HG02678 (cell line): Measurements from ENCODE around the gene SLC44A4.

Source experiments
- ATAC-seq: cut with Tn5 transposase; IDR thresholded peaks from one replicate; pipeline ENCODE4 v1.9.1; 2021; ENCODE audit warnings: mild to moderate bottlenecking, moderate library complexity; ENCODE audit not compliant: unreplicated experiment

The SLC44A4 gene

GRCh38 chr6:31901415-31901952 is 22.7 kb upstream of the SLC44A4 start:
- peak; percentile 9 for ATAC-seq

GRCh38 chr6:31900917-31901414 is 22.2 kb upstream of the SLC44A4 start:
- ATAC-seq, result no peak

GRCh38 chr6:31899882-31900722 is 21.3 kb upstream of the SLC44A4 start:
- no peak for ATAC-seq

GRCh38 chr6:31899215-31899614 is 20.4 kb upstream of the SLC44A4 start:
- no peak for ATAC-seq

GRCh38 chr6:31898383-31899011 is 19.7 kb upstream of the SLC44A4 start:
- no peak for ATAC-seq

GRCh38 chr6:31897612-31898382 is 19.0 kb upstream of the SLC44A4 start, which contains the start of gene EHMT2:
TSS of gene EHMT2 (minus strand) at chr6:31897698. CDS start at chr6:31897677, 21 bp downstream.
- peak; percentile 46 for ATAC-seq

DNA sequence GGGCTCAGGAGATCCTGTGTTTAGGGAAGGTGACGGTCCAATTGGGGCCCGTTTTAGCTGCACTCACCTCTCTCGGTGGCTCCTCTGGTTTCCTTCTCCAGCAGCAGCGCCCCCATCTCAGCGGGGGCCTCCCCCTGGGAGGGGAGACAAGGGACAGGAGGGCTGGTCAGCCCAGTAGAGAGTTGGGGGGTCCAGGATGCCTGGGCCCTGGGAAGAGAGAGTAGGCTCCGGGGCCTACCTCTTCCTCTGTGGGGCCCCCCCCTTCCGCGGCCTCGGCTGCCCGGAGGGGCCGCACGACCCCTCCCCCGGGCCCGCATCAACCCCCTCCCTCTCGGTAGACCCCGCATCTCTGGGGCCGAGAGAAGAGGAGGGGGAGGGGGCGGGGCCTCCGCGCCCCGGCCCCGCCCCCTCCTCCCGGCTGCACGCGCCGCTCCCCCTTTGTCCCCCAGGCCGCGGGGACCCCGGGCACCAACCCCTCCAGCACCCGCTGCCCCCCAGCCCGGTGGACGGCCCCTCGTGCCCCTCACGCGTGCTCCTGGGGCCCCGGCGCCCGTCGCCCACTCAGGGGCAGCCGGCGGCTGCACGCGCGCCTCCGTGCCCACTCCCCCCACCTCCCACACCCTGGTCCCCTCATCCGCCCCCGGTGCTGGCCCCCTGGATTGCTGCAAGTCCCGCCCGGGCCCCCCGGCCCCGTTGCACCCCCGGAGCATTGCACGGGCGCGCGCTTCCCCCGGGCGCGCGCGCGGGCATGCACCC is 18.2 kb upstream of the SLC44A4 start:
- no peak for ATAC-seq

- ATAC-seq, result no peak
Measured at GRCh38 chr6:31896493-31896855, 17.7 kb upstream of the SLC44A4 start.

DNA sequence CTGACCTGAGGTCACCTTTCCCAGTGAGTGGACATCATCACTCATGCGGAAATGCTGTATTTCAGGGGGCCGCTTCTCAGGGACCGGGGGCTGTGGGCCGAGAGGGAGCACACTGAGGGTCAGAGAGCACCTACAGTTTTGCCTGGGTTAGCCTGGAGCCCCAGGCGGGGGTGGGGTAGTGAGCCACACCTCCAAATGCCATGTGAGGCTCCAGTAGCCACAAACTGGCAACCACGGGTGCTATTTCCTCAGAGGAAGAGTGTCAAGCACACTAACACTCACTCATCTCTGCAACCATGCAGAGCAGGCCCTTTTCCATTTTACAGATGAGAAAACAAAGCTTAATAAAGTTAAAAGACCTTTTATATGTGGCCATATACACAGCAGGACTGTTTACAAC is 14.0 kb upstream of the SLC44A4 start:
- ATAC-seq, result no peak

DNA sequence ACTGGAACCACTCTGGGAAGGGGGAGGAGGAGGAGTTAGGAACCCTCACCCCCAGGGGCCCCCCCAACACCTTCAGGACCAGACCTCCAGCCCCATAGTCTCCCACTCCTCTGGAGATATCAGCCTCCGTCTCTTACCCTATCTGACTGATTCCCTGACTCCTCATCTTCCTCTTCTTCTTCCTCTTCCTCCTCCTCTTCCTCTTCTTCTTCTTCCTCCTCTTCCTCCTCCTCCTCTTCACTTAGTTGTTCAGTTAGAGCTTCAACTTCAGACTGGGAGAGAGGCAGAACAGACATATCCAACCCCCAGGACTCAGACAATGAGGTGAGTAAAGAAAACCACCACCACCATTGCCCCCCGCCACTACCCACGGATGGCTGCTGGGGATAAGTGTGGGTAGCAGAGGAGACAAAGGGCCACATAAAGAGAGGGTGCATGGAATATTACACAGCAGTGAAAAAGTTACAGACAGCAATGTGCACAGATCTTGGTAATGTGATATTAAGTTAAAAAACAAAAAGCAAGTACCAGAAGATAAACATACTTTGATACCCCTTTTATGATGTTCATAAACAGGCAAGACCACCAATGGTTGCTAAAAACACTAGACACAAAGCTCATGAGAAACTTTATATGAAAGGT is 10.7 kb upstream of the SLC44A4 start:
- ATAC-seq, result no peak

- ATAC-seq, result no peak
Measured at GRCh38 chr6:31888276-31889258, 9.8 kb upstream of the SLC44A4 start.

- no peak for ATAC-seq
Measured at GRCh38 chr6:31887173-31888007, 8.6 kb upstream of the SLC44A4 start.

DNA sequence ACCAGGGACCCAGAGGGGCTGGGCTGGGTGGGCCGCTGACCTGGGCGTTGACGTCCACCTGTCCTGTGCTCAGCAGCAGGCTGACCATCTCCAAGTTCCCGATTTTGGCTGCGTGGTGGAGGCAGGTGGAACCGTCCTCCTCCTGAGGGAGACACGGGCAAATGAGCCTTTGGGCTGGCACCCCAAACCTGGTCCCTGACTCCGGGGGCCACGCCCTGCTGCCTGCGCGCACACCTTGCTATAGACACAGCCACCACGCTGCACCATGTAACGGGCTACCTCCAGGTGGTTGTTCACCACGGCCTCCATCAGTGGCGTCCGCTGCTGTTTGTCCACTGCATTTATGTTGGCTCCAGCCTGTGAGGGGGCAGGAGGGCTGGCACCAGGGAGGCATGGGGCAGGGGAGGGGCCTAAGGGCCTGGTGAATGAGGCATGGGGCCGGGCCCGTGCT is 7.8 kb upstream of the SLC44A4 start:
- ATAC-seq, result no peak

DNA sequence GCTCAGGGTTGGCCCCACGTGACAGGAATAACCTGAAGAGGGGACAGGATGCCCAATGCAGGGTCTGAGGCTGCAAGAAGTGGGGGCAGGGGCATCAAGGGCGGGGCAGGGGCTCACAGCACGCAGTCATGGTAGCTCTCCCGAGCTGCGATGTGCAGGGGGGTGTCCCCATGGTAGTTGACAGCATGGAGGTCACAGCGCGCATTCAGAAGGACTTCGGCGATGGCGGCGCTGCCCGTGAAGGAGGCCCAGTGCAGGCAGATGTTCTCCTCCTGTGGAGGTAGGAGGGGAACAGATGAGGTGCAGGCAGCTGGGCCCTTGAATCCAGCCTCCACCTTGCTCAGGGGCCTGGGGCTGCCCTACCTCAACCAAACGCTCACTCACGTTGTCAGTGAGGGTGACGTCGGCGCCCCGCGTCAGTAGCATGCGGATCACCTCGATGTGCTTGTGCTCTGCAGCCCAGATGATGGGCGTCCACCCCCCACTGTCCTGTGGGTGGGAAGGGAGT is 5.8 kb upstream of the SLC44A4 start:
- ATAC-seq, result no peak

DNA sequence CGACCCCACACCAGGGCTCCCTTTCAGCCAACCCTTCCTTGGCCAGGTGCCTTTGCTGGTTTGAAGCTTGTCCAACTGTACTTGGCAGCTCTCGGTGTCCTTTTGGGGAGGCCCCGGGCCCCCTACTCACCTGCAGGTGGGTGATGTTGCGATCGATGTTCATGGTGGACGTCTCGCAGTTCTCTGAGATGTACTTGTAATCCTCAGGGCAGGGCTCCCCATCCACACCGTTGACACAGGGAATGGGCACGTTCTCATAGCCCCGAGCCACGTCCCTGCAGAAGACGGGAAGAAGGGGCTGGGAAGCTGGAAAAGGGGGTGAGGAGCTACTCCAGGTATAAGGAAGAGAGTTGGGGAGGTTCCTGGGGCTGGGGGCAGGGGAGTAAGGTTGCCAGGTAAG is 4.9 kb upstream of the SLC44A4 start:
- ATAC-seq, result no peak

DNA sequence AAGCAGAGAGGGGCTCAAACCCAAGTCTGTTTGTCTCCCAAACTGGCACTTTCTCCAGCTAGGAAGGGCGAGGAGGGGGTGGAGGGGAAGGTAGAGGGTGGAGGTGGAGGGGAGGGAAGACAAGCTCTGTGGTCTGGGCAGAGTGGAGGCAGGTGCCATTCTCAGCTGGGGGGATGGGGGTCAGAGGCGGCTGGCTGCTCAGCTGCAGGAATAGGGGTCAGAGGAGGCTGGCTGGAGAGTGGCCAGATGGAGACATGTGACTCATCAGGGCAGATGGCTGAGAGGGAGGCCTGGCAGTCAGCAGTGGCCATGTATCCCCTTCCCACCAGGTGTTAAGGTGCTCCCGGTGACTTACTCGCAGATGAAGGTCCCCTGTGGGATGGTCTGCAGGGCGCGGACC is 3.5 kb upstream of the SLC44A4 start:
- ATAC-seq, result no peak

GRCh38 chr6:31881136-31881859 is 2.5 kb upstream of the SLC44A4 start:
- ATAC-seq, result no peak
